Fibroblast of the conjunctiva (primary cell): Measurements from ENCODE around the gene MEN1.

Experiments used
- DNase-seq: peaks from one replicate; pipeline ENCODE4 v3.0.0-alpha.2; 2010; ENCODE audit warnings: low read depth

MEN1 gene

DNA sequence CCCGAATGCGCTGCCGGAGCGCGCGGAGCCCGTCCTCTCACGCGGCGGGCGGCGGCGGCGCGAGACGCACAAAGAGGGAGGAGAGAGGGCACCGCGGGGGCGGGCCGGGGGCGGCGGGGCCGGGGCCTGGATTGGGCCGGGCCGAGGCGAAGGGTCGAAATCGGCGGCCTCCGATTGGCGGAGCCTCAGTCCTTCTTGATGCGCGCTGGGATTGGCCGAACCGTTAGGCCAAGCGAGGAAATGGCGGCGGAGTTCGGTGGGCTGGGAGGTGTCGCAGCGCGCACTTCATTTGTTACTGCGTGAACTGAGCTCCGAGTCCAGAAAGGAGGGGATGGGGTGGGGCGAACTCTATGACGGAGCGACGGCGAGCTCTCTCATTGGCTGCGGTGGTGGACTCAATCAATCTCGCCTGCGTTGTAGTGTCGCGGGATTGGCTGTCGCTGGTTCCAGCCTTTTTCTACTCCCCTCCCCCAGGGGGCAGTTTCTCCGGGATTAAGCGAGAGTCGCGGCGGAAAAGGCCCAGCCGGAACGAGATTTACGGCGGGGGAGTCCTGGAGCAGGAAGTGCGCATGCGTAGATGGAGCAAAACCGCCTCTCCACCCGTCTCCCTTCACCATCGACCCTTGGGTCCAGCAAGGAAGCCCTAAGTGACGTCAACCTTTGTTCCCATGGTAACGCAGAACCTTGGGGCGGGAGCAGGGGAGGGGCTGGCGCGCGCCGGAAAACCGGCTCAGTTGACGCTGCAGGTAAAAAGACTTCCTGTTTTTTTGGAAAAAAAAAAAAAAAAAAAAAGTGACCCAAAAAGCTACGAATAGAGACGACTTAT lies 31.7 kb downstream of the MEN1 start, which contains the start of gene SF1:
Gene SF1 (minus strand): TSS at position 70 of the 826 bp plus-strand sequence. CDS start 150 bp downstream, outside the sequence.
- peak; percentile 100 for DNase-seq

DNA sequence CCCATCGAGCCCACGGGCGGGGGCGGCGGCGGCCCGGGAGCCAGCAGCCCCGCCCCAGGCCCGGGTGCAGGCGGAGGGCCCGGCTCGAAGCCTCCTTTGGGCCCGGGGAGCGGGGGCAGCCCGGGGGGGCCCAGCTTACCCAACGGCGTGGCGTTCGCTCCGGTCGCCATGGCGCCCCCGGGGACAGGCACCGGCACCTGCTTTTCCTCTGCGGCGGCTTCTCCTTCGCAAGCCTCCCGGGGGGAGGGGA lies 32.2 kb downstream of the MEN1 start:
- no peak for DNase-seq

DNA sequence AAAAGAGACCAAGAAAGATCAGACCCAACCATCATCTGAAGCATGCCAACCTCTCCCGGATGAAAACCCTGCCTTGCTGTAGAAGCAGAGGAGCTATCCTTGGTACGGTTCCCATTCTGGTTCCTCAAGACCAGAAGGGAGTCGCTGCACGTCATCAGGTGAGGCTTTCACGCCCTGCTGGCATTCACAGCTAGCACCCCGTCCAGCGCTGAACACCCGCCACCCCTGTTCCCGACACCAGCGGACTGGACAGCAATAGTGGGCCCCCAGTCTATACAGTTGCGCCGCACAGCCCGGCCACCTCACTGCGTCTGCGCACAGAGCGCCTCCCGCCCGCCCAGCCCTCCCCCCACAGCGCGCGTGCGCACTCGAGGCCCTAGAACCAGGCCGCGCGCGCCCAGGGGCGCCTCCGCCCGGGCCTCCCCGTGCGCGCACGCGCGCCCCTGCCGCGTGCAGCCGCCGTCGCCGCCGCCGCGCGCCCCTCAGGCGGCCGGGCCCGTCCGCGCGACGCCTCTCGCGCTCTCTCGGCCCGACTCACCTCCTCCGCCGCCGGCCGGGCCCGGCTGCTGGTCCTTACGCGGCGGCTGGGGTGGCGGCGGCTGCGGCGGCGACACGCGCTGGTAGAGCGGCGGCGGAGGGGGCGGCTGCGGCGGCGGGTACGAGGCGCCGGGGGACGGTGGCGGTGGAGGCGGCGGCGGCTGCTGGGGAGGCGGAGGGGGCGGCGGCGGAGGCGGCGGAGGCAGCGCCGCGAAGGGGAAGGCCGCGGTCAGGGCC lies 32.7 kb downstream of the MEN1 start:
- peak; percentile 48 for DNase-seq

DNA sequence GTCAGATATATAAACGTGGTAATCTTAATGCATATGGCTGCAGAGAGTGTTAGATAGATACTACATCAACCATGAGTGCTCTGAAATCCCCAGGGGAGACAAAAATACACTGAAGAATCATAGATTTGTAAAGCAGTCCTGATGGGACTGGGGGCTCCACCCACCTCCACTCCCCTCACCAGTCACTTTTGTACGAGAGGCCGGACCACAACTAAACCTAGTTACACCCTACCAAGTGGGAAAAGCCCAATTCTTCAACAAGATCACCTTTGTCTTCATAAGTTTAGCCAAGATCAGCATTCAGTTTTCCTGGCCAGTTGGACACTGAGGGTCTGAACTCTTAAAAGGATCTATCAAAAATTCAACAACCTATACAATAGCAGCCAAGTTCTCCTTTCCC lies 33.5 kb downstream of the MEN1 start:
- no peak for DNase-seq

DNA sequence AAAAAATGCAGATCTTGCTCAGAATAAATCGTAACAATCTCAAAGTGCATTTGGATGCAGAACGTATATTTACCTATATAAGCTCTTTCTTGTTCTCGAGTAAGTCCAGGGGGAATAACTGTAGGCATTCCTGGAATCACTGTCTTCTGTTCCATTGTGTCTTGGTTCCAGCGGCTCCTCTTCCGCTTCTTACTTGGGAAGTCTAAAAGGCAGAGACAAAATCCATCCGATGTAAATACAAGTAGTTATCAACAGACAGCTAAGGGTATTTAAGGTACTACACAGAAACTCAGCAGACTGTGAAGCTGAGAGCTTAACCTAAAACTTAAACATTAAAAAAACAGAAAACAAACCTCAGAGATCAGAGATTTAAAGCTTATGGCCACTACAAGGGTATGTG lies 33.9 kb downstream of the MEN1 start:
- DNase-seq, result no peak

DNA sequence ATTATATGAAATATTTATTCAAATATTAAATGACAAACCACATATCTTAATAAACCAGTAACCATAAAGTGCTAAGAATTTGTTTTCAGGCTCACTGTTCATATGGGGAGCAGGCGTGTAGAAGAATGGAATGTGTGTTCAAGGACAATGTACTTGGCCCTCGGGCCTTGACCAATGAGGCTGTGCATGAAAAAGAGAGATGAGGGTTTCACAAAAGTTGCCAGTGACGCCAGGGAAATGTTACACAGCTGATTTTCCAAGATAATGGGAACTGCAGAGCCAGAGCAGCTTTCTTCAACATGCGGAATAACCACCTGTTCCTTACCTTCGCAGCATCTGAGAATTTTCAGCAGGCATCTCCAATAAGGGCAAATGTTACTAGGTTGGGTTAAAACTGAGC lies 36.2 kb downstream of the MEN1 start:
- no peak for DNase-seq

DNA sequence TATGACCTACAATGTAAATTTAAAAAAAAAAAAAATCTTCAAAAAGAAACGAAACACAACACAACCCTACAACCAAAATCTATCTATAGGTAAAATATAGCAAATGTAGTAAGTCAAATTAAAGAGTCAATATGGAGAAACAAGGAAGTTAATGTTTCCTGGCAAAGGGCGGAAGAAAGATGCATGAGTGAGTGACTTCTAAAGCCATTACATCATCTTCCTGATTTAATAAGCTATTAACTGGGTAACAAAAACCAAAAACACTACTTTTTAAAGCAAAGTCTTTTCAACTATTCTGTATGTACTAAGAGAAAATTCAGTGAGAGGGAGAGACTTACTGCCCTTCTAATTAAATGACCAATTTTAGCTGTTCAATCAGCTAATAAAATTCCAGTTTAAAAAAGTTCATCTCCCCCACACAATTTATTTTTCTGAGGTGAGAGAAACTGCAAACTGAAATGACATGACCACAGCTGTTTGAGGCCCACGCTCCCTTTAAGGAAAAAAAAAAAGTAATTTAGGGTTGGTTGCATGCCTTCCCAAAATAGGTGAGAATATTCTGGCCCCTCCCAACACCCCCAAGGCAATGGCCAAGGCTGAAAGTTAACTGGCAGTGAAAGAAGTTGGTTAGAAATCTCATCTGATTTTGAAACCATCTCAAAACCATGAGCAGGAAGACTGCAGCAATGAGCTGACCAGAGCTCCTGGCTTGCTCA lies 37.9 kb downstream of the MEN1 start:
- no peak for DNase-seq

DNA sequence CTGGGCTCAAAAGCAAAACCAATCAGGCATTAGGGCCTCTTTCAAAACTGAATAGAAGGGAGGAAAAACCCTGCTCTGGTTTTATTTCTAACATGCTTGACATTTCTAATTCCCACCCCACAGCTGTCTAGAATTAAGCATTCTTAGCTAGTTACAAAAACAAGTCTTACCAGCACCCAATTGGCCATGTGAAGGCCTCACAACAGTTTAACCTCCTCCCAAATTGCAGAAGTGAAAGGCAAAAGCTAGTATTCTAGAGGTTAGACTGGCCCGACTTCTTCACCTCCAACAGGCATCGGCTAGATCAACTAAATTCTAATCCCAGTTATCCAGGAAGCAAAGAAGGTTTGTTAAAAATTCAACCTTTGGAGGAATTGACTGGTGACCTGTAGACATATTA lies 38.5 kb downstream of the MEN1 start:
- no peak for DNase-seq

DNA sequence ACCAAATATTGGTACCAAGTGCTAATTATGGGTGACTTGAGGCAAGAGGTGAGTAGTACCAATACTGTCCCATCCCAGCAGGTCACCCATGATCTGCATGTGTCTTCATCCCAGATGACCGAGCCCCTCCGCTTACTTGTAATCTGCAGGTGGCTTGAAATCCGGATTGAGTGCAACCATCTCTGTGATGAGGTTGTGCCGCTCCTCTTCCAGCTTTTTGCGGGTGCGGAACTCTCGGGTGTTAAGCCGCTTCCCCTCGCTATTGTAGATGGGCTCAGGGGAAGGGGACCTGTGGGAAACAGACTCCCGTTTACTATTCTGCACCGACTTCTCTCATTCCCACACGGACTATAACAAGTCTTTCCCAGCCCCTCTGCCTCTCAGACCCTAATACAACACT lies 40.2 kb downstream of the MEN1 start:
- DNase-seq, result no peak

DNA sequence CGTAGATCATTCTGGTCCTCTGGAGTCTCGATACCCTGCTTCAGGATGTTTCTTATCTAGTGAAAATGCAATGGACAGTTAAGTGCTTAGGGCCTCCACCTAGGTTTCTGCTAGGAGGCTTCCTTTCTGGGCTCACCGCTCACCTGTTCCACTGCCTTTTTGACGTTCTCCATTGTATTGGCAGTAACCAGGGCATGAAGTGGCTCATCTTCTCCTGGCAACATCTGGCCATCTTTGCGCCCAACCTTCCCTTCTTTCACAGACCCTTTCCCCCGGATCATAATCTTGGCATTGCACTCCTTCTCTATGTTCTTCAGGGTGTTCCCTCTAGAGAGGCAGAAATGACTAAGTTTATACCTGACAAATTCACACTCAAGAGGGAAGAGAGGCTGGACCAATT lies 41.1 kb downstream of the MEN1 start:
- DNase-seq, result no peak

DNA sequence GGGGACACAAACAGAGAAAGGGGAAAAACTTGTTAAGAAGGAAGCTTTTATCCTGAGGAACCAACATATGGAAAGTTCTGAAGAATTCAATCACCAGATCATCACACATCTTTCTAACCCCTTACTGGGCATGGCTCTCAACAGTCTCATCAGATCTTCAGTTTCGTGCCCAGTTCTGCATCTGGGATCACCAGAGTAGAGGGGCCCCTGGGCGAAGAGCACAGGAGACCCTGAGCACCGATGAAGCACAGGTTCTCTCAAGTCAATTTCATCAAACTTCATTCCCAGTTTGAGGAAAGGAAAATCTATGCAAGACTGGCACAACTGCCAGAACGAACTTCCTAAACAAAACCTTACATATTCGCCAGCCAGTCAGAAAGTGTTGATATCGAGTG lies 42.1 kb downstream of the MEN1 start:
- no peak for DNase-seq

DNA sequence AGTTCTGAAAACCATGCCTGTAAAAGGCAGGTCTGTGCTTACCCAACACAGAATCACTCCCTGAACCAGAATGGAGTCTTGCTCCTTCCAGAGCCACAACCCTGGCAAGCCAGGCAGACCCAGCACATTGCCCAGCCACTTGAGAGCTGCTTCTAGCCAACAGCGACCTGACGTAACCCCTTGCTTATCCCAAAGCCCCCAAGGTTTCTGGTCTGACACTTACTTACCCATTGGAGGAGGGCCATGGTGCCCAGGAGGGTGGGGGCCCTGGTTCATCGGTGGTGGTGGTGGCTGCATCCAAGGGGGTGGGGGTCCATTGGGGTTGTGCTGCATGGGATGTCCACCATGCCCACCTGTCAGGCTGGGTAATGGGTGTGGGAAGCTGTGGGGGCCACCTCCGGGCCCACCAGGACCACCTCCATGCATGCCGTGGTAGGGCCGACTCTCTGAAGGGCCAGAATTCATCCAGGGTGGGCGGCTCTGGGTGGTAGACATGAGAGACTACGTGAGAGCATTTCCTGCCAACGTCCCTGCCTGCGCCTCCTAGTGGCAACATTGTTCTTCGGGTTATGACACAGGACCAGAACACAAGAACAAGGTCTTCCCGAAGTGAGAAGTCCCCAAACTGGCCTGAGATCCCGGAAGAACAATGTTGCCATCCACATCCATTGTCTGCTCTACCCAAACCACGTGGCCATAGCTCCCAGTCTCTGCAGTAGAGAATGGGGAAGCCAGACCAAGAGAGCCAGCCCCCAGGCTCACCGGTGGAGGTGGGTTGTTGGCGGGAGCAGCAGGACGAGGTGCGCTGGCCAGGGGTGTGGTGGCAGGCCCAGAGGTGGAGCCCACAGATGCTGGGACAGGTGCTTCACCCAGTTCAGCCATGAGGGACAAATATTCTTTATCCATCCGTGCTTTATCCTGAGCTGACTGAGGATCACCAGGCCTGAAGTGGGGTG lies 42.7 kb downstream of the MEN1 start:
- no peak for DNase-seq

DNA sequence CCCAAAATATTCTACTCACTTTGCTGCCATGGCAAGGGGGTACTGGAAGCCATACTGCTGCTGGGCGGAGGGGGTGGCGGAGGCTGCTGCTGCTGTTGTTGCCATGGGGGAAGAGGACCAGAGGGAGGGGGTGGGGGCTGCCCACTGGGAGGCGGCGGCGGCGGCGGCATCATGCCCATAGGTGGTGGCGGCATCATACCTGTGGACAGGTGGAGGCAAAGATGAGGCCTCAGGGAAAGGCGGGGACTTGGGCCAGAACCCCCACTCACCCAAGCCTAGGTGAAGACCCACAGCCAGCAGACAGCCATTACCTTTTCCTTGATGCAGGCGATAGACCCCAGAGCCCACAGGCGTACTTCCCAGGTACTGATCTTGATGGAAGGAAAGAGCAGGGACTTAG lies 43.5 kb downstream of the MEN1 start:
- no peak for DNase-seq

DNA sequence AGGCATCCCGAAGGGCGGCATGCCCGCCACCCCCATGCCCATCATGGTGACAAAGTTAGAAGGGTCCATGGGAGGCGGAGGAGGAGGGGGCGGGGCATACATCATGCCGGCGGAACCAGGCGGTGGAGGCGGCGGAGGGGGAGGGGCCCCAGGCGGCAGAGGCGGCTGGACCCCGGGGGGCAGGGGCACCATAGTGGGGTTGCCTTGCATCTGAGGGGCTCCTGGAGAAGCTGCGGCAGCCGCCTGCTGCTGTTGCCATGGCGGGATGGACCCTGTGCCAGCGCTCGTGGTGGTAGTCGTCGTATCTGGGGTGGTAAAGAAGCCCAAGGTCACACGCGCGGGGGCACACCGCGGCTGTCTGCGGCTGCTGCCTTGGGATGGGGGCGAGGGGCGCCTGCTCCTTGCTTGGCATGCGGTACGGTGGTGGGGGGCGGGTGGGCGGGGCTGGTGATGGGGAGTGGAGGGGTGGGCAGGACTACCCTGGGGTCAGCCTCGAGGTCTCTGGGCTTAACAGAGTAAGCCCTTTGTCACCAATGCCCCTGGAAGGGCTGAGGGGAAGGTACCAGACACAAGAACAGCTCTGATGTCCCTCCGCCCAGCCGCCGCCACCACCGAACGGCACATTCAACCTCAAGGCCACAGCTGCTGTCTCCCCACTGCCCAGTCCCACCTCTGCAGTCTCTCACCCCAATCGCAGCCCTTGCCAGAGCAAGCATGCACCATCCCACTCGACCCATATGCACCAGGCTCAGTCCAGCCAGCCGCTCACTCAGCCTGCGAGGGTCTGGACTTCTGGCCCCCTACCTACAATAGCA lies 44.3 kb downstream of the MEN1 start:
- no peak for DNase-seq

DNA sequence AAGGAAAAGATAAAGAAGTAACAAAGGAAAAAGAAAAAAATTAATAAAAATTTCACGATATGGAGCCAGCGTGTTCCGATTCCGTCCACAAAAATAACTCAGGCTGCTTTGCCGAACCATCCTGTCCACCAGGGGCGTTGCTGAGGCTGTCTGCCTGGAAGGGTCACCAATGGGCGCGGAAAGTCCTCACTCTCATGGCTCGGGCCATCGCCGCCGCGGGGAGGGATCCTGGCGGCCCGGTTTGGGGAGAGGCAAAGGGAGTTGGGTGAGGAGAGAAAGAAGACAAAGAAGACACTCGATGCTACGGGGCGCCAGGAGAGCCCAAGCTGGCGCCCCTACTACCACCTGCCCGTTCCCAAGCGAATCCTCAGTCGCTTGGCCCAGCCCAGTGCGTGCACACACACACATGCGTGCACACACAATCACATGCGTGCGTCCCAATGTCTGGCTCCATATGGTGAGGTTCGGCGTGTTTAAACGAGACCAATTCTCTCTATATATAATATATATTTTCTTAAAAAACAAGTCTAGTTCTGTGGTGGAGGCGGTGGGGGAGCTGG lies 45.0 kb downstream of the MEN1 start:
- no peak for DNase-seq

DNA sequence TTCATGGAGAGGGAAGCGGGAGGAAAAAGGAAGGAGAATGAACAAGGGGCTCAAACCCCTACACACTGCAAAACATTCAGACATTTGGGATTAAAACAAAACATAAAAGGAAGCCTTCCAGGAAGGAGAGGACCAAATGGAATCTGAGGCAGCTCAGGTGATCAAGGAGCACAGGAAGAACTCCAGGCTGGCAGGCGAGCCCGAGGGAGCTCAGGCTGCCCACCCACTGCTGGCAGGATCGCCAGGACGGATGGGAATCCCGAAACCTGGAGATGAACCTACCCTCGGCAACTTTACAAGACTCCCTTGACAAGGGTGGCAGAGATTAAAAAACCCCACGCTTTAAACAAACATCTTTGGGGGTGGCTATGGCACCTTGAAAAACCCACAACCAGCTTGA lies 45.6 kb downstream of the MEN1 start:
- DNase-seq, result no peak

DNA sequence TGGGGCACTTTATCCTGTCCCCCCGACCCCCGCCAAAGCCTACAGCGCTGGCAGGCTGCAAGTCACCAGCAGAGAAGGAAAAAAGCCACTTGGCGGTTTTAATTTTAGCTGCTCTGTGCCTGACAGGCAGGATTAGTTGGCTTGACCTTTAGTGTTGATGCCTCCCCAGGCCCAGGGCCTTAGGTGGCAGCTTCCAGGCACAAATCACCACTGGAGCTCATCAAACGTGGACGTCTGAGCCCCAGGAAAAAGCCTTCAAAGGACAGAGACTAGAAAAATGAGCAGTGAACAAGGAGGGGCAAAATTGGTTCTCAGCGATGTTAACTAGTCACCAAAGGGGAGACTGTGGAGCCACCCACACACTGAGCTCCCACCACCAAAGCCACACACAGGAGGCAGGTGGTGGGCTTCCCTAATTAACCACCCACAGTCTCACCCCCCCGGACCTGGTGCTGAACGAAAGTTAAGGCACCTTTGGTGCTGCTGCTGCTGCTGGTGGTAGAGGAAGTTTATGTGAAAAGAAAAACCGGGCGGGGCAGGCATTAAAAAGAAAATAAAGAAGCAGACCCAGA lies 46.2 kb downstream of the MEN1 start:
- DNase-seq, result no peak

DNA sequence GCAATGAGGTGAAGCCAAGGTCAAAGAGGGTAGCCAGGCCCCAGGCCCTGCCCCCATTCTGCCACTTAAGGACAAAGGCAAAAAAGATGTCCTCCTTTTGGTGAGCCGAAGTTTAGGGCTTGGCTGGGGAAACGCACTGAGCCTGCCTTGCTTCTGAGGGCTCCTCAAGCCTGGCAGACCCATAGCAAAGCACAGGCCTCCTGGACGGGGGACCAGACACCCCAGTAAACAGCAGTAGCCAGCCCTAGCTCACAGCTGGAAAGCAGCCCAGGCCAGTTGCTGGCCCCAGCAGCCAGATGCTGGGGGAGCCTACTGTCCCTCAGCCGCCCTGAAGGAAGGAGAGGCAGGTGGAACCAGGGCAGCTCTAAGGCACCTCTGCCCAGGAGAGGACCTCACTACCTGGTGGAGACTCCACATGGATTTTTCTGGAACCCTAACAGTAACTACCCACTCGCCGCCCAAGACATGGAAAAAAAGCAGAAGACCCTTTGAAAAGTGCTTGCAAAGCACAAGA lies 46.8 kb downstream of the MEN1 start:
- no peak for DNase-seq

DNA sequence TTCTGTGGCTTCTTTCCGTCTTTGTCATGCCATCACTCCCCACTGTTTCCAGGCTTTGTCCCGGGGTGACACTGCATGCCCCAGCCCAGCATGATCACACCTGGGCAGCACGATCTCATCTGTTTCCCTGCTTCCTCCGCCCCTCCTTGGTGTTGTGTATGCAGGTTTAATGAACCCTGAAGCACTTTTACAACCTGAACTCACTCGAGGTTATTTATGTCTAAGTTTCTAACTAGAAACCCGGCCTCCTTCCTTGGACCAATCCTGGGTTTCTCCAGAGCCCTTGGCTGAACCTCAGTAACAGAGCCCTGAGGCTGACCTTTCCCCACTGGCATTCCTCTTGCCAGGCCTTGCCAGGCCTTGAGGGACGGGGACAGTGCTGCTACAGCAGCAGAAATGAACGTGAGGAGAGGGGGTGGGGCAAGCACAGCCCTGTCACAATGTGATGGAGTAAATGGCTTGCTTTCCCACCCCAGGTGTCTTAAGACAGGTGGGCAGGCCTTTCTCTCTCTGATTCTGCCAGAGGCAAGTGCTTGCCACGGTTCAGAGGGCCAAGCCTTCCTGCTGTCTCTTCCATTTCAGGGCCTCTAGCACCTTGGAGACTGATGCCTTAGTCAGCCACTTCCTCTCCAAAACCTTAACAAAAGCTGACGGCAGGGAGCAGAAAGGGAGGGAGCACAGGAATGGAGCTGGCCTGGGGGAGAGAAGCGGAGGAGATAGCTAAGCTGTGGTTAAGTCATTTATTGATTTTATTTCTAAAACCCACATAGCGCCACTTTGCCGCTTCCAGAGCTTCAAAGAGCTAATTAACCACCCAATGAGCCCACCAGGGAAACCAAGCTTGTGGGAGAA lies 47.5 kb downstream of the MEN1 start:
- no peak for DNase-seq
